Measurements from ENCODE around the gene CAND2.

GRCh38 chr3:12752102-12752501 lies 44.4 kb upstream of the CAND2 start:
- TF ChIP-seq, protein P1, sequence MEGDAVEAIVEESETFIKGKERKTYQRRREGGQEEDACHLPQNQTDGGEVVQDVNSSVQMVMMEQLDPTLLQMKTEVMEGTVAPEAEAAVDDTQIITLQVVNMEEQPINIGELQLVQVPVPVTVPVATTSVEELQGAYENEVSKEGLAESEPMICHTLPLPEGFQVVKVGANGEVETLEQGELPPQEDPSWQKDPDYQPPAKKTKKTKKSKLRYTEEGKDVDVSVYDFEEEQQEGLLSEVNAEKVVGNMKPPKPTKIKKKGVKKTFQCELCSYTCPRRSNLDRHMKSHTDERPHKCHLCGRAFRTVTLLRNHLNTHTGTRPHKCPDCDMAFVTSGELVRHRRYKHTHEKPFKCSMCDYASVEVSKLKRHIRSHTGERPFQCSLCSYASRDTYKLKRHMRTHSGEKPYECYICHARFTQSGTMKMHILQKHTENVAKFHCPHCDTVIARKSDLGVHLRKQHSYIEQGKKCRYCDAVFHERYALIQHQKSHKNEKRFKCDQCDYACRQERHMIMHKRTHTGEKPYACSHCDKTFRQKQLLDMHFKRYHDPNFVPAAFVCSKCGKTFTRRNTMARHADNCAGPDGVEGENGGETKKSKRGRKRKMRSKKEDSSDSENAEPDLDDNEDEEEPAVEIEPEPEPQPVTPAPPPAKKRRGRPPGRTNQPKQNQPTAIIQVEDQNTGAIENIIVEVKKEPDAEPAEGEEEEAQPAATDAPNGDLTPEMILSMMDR (IDR thresholded peaks at IDR 0.05) = no peak
- no peak for TF ChIP-seq POLR2A (IDR thresholded peaks at IDR 0.05)
